ENCODE data around the gene TRMT11.

Gene TRMT11

DNA sequence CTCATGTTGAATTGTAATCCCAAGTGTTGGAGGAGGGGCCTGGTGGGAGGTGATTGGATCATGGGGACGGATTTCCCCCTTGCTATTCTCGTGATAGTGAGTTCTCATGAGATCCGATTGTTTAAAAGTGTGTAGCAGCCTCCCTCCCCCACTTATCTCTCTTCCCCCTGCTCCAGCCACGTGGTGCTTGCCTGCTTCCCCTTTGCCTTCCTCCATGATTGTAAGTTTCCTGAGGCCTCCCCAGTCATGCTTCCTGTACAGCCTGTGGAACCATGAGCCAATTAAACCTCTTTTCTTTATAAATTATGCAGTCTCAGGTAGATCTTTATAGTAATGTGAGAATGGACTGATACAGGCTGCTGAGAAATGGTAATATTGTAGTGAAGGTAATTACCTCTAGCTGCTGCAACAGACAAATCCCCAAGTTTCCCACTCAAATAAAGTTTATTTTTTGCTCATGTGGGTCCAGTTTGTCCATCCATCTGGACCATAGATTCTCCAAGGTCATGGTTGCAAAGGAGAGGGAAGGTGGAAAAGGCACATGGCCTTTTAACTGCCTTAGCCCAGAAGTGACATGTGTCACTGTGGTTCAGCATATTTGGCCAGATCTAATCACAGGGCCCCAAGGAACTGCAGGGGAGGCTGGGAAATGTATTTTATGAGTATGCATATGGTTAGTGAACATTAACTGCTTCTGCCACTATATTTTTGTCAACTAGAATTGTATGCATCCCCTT, 89.2 kb downstream of the TRMT11 start:
- no peak for TF ChIP-seq POLR2A (IDR thresholded peaks at IDR 0.05; ENCODE audit: low read depth, low read length)
- FAIRE-seq (no peak), DNase-seq (ENCODE audit: insufficient read length, low spot score) (no peak)

DNA sequence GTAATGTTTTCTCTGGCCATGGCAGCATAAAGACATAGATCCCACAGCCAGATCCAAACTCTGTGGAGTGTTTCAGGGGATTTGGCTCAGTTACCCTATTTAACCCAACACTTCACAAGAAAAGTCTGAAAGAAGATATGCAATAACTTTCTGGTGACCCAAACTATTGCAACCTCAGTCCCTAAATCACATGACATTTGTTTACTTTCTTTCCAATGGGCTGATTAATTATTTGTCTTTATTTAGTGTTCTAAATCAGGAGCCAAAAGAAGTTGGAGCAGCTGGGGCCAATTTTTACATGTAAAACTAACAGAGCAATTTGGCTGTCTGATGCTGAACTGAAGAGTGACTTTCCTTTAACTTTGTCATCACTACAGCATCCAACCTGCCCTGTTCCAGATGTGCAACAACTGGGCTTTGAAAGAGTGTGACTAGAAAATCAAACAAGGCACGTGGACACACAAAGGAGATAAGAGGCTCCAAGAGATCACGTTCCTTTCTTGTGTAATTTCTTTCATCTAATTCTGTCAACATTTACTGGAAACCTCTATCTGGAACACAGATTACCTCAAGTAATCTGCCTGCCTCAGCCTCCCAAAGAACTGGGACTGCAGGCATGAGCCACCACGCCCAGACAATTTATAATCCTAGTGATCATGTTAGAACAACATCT, 90.8 kb downstream of the TRMT11 start:
- FAIRE-seq (no peak), DNase-seq (ENCODE audit: insufficient read length, low spot score) (no peak)
- TF ChIP-seq POLR2A (IDR thresholded peaks at IDR 0.05; ENCODE audit: low read depth, low read length), result no peak

DNA sequence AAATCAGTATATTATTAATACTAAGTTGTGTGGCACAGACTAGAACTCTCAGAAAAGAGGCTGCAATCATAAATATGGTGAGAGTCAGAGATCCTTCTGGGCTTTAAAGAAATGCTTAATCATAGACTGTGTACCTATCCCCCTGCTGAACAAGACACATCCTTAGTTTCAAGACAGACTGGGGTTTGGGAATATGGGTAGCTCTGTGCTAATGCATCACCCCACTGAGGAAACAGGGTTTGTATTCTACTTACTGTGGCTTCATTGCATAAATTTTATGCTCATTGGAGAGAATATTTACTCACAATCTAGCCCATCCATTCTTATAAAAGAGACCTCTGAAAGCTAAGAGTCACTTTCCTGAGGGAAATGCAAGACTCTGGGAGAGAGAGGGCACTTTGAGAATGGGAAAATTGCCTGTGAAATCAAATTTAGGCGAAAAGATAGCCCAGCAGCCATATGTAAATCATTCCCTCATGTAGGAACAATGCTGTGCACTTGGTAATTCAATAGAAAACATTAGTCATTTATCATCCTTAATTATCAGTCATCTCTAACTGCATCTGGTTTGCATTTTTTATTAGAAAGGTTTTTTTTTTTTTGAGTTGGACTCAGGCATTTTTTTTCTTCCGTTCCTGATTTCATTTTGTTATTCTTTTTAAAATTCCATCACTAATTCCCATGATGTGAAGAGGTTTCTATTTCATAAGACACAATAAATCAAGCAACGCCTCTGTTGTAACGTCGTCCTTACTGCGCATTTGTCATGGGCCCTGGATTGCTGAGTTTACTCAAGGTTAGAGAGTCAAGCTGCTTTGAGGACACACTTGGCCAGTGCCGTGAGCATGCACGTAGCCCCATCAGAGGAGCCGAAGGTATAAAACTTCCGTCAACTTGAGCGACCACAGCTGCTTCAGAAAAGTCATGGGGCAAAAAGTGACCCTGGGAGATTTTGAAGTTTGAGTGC, 91.8 kb downstream of the TRMT11 start:
- DNase-seq (ENCODE audit: insufficient read length, low spot score), result no peak
- FAIRE-seq, result no peak
- no peak for TF ChIP-seq POLR2A (IDR thresholded peaks at IDR 0.05; ENCODE audit: low read depth, low read length)

DNA sequence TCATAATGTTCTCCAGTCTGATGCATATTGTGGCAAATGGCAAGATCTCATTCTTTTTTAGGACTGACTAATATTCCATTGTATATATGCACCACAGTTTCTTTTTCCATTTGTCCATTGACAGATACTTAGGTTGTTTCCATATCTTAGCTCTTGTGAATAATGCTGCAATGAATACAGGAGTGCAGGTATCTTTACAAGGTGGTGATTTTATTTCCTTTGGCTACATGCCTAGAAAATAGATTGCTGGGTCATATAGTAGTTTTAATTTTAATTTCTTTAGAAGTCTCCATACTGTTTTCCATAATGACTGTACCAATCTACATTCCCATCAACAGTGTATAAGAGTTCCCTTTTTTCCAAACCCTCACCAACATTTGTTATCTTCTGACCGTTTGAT, 97.5 kb downstream of the TRMT11 start:
- no peak for TF ChIP-seq POLR2A (IDR thresholded peaks at IDR 0.05; ENCODE audit: low read depth, low read length)
- FAIRE-seq (no peak), DNase-seq (ENCODE audit: insufficient read length, low spot score) (no peak)

DNA sequence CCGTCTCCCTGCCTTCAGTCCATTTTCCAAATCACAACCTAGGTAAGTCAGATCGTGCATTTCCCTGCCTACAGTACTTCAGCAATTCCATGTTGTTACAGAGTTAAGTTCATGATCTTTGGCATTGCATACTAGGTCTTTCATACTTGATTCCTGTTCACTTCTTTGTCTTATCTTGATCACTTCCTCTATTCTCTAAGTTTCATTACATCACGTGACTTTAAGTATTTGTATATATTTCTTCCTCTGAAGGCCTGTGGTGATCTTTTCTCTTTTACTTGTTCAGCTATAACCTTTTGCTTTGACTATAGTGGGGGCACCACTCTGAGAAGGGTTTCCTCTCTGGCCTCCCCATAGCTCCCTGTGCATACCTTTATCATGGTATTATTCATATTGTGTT, 100.2 kb downstream of the TRMT11 start:
- TF ChIP-seq POLR2A (IDR thresholded peaks at IDR 0.05; ENCODE audit: low read depth, low read length), result no peak
- DNase-seq (ENCODE audit: insufficient read length, low spot score) (no peak), FAIRE-seq (no peak)
